Erythroblast (primary cell): ENCODE measurements around the gene PARD3.

Experiments
- GATA1 ChIP-seq: IDR thresholded peaks from 2 replicates; pipeline ENCODE4 v1.6.1; 2011; ENCODE audit warnings: low read depth, mild to moderate bottlenecking, control low read depth, low read length, moderate library complexity
- POLR2A ChIP-seq: IDR thresholded peaks from 2 replicates; pipeline ENCODE4 v1.6.1; 2011; ENCODE audit warnings: mild to moderate bottlenecking, low read length

GRCh38 chr10:34273340-34273739 lies 541.8 kb downstream of the PARD3 start:
- TF ChIP-seq POLR2A (no peak), GATA1 (no peak)
